GM12878 (cell line): Measurements from ENCODE around the gene RFWD3. TPM values are rescaled to one million over a fixed set of nuclear protein-coding genes. Genes with fewer than 3 reads are reported as not detected.

Source experiments
- ATAC-seq: fragments of 200-7000 bp; cut with Tn5 transposase; 3 replicates; pipeline ENCODE4 v1.9.1; 2020; ENCODE audit warnings: mild to moderate bottlenecking, moderate library complexity
- BruUV-seq: library from RNA; stranded (reverse); fragments of 400-500 nt; replicated peaks from 2 replicates; lab custom pipeline; 2021; lab: Mats Ljungman, UMichigan
- CTCF ChIA-PET: fragments of 300-600 bp; sonication (Branson Sonifier 250); formaldehyde crosslinking; extraction: SDS; loops from one replicate; lab custom pipeline; 2021; ENCODE audit warnings: inconsistent platforms; lab: Yijun Ruan, JAX
- POLR2A ChIA-PET: fragments of 350-600 bp; formaldehyde crosslinking; extraction: SDS; loops from one replicate; lab custom pipeline; 2021; ENCODE audit warnings: inconsistent platforms; lab: Charles Lee
- RAD21 ChIA-PET: fragments of 300-600 bp; sonication (Branson Sonifier 250); formaldehyde crosslinking; loops from one replicate; lab custom pipeline; 2023; ENCODE audit warnings: antibody characterized with exemption; ENCODE audit not compliant: unreplicated experiment; lab: Charles Lee
- SMC1A ChIA-PET: fragments of 300-600 bp; sonication (Branson Sonifier 250); formaldehyde crosslinking; loops from one replicate; lab custom pipeline; 2023; ENCODE audit not compliant: unreplicated experiment, uncharacterized antibody; lab: Charles Lee
- DNase-seq: peaks from one replicate; pipeline ENCODE4 v3.0.0-alpha.2; 2011; ENCODE audit warnings: low read depth, low spot score
- FAIRE-seq: peaks from 3 replicates; lab custom pipeline; 2011; peaks lifted over from hg19 to GRCh38; lab: Jason Lieb, UNC
- H2AFZ ChIP-seq: 2 replicates; pipeline ENCODE4 v1.6.0; 2011; ENCODE audit warnings: low read depth, low read length, control low read depth; ENCODE audit not compliant: control insufficient read depth
- H3K27ac ChIP-seq: 2 replicates; pipeline ENCODE4 v1.5.1; 2011; ENCODE audit warnings: control low read depth; ENCODE audit not compliant: control insufficient read depth, insufficient read depth
- H3K27me3 ChIP-seq, 2 experiments: replicated peaks in 1 of 2; 2 replicates each; pipeline versions ENCODE4 v1.6.0 to v1.6.1; 2011; ENCODE audit warnings: low read length in 1 of 2; ENCODE audit not compliant: control insufficient read depth in 2 of 2, insufficient read depth in 2 of 2
- H3K36me3 ChIP-seq, 2 experiments: 2 replicates each; pipeline ENCODE4 v1.5.1; 2011; ENCODE audit warnings: low read length in 1 of 2; ENCODE audit not compliant: control insufficient read depth in 2 of 2, insufficient read depth in 2 of 2
- H3K4me1 ChIP-seq: 2 replicates; pipeline ENCODE4 v1.6.1; 2011; ENCODE audit warnings: mild to moderate bottlenecking, low read length, moderate library complexity, mixed read lengths; ENCODE audit not compliant: control insufficient read depth, insufficient read depth
- H3K4me2 ChIP-seq: 2 replicates; pipeline ENCODE4 v1.6.0; 2011; ENCODE audit warnings: control low read depth; ENCODE audit not compliant: control insufficient read depth, insufficient read depth
- H3K4me3 ChIP-seq: fragments of 200-600 bp; sonication (generic); 2 replicates; pipeline ENCODE4 v1.5.1; 2016
- H3K79me2 ChIP-seq: 2 replicates; pipeline ENCODE4 v1.6.0; 2011; ENCODE audit warnings: low read length; ENCODE audit not compliant: control insufficient read depth, insufficient read depth
- H3K9ac ChIP-seq: 2 replicates; pipeline ENCODE4 v1.8.0; 2011; ENCODE audit warnings: low read length, control low read depth, mixed read lengths; ENCODE audit not compliant: control insufficient read depth, insufficient read depth
- H3K9me3 ChIP-seq: replicated peaks from 3 replicates; pipeline ENCODE4 v1.5.1; 2011; ENCODE audit warnings: mild to moderate bottlenecking, low read length; ENCODE audit not compliant: control insufficient read depth, insufficient read depth
- H4K20me1 ChIP-seq: 2 replicates; pipeline ENCODE4 v1.6.0; 2011; ENCODE audit not compliant: control insufficient read depth, insufficient read depth
- BCLAF1 ChIP-seq: fragments of 450-650 bp; IDR thresholded peaks from 2 replicates; pipeline ENCODE4 v1.6.1; 2017; ENCODE audit warnings: antibody characterized with exemption, mild to moderate bottlenecking, moderate library complexity
- CBFB ChIP-seq: IDR thresholded peaks from 2 replicates; pipeline ENCODE4 v1.6.1; 2016; ENCODE audit warnings: antibody characterized with exemption, low read depth
- CEBPZ ChIP-seq: fragments of 150-350 bp; IDR thresholded peaks from 2 replicates; pipeline ENCODE4 v1.6.1; 2016; ENCODE audit warnings: low read depth, low read length
- EED ChIP-seq: sonication (generic); IDR thresholded peaks from 2 replicates; pipeline ENCODE4 v1.6.1; 2016; ENCODE audit warnings: antibody characterized with exemption, low read depth
- EZH2 ChIP-seq: IDR thresholded peaks from 2 replicates; pipeline ENCODE4 v1.6.1; 2012; ENCODE audit warnings: low read depth, mild to moderate bottlenecking, control low read depth, inconsistent platforms, low read length, borderline replicate concordance; ENCODE audit not compliant: control insufficient read depth
- GATAD2B ChIP-seq: fragments of 450-650 bp; conservative IDR thresholded peaks from 2 replicates; pipeline ENCODE4 v1.6.1; 2017; ENCODE audit warnings: low read depth, mild to moderate bottlenecking, moderate library complexity
- MYC ChIP-seq: IDR thresholded peaks from 2 replicates; pipeline ENCODE4 v1.6.1; 2011; ENCODE audit warnings: mild to moderate bottlenecking, low read length, moderate library complexity, inconsistent platforms; ENCODE audit not compliant: insufficient read depth, insufficient replicate concordance, insufficient read length, severe bottlenecking
- NRF1 ChIP-seq: conservative IDR thresholded peaks from 2 replicates; pipeline ENCODE4 v1.6.1; 2011; ENCODE audit warnings: mild to moderate bottlenecking, low read depth, low read length, improper control_type of control experiment
- PML ChIP-seq: IDR thresholded peaks from 2 replicates; pipeline ENCODE4 v1.6.1; 2012; ENCODE audit warnings: low read length, inconsistent platforms
- SMC3 ChIP-seq: IDR thresholded peaks from 2 replicates; pipeline ENCODE4 v1.6.1; 2011; ENCODE audit warnings: low read length, improper control_type of control experiment, borderline replicate concordance
- TCF3 ChIP-seq: IDR thresholded peaks from 2 replicates; pipeline ENCODE4 v1.6.1; 2012; ENCODE audit warnings: low read depth, mild to moderate bottlenecking, low read length, borderline replicate concordance; ENCODE audit not compliant: insufficient read depth
- WGBS: methylation state at CpG from one replicate; pipeline ENCODE4 v1.1.6; 2016; ENCODE audit warnings: low lambda C conversion rate; ENCODE audit not compliant: insufficient replicate concordance, insufficient coverage; ENCODE audit errors: missing lambda C conversion rate; 5-methylcytosine and 5-hydroxymethylcytosine counted together
- in situ Hi-C: fragments of 300-500 bp; cut with MboI; formaldehyde crosslinking; loops from 9 replicates; pipeline ENCODE4 v1.14.3; 2018; ENCODE audit warnings: mixed read lengths
- intact Hi-C: fragments of 100-400 bp; cut with micrococcal nuclease; formaldehyde crosslinking; loops from one replicate; pipeline ENCODE4 v1.14.2; 2022; ENCODE audit not compliant: unreplicated experiment
- polyA plus RNA-seq, 11 experiments: library from polyadenylated mRNA; depleted of rRNA in 4 of 11; unstranded in 6 of 11; stranded (reverse) in 5 of 11; fragments of >200 nt; fragmentation: Nextera tagmentation in 4 of 11; fragmentation: Illumina TruSeq in 1 of 11; extraction: Ambion mirVana in 4 of 11; extraction: Trizol in 1 of 11; gene quantifications; 1 replicate in 1 of 11; 2 replicates in 10 of 11; pipeline versions ENCODE4 v1.2.1 to v1.2.3, GENCODE V29; 2011 to 2016; ENCODE audit warnings: inconsistent platforms in 2 of 11, missing spikeins in 2 of 11, low read depth in 1 of 11
- total RNA-seq, 4 experiments: library from RNA; depleted of rRNA in 3 of 4; stranded (reverse); fragments of >200 nt in 3 of 4; fragmentation: Illumina TruSeq in 1 of 4; extraction: Trizol in 1 of 4; gene quantifications; 2 replicates each; pipeline versions ENCODE4 v1.2.1 to v1.2.3, GENCODE V29; 2013 to 2021
- TF ChIP-seq, protein P1 (sequence below): fragments of 450-650 bp; IDR thresholded peaks from 2 replicates; pipeline ENCODE4 v1.6.1; 2016; ENCODE audit warnings: mild to moderate bottlenecking, moderate library complexity, borderline replicate concordance

The RFWD3 gene
- total and polyA plus RNA-seq, 10 of the 15 experiments (the other 5 are each of a cell fraction or from before 2014, with no cell fraction given), result 10.7 to 78.5 (median 51.2) TPM

GRCh38 chr16:74651841-74652240, 14.8 kb downstream of the RFWD3 start:
- no peak for FAIRE-seq
- RAD21 ChIA-PET, result interaction anchor here (0.9 to 1.4 kb wide), 4 partner anchors 20 to 344 kb away, joined by 3 to 5 read pairs (median 3); no protein-coding TSS in a partner anchor
- TF ChIP-seq, protein P1, sequence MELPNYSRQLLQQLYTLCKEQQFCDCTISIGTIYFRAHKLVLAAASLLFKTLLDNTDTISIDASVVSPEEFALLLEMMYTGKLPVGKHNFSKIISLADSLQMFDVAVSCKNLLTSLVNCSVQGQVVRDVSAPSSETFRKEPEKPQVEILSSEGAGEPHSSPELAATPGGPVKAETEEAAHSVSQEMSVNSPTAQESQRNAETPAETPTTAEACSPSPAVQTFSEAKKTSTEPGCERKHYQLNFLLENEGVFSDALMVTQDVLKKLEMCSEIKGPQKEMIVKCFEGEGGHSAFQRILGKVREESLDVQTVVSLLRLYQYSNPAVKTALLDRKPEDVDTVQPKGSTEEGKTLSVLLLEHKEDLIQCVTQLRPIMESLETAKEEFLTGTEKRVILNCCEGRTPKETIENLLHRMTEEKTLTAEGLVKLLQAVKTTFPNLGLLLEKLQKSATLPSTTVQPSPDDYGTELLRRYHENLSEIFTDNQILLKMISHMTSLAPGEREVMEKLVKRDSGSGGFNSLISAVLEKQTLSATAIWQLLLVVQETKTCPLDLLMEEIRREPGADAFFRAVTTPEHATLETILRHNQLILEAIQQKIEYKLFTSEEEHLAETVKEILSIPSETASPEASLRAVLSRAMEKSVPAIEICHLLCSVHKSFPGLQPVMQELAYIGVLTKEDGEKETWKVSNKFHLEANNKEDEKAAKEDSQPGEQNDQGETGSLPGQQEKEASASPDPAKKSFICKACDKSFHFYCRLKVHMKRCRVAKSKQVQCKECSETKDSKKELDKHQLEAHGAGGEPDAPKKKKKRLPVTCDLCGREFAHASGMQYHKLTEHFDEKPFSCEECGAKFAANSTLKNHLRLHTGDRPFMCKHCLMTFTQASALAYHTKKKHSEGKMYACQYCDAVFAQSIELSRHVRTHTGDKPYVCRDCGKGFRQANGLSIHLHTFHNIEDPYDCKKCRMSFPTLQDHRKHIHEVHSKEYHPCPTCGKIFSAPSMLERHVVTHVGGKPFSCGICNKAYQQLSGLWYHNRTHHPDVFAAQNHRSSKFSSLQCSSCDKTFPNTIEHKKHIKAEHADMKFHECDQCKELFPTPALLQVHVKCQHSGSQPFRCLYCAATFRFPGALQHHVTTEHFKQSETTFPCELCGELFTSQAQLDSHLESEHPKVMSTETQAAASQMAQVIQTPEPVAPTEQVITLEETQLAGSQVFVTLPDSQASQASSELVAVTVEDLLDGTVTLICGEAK, result no peak
- TF ChIP-seq CEBPZ (no peak), NRF1 (no peak), TCF3 (no peak), CBFB (no peak), BCLAF1 (no peak), EED (no peak), EZH2 (no peak), PML (no peak), GATAD2B (no peak), SMC3 (no peak), MYC (no peak)
- TF ChIP-seq, all 136 proteins: peak for 0
- ATAC-seq, result no peak
- no peaks in the 10 kb centered on the region for H4K20me1 ChIP-seq
- CTCF ChIA-PET, result interaction anchor here (0.9 to 3.3 kb wide), 24 partner anchors 7 to 348 kb away, joined by 3 to 24 read pairs (median 4); partner anchors contain the start of gene RFWD3
- DNase-seq, result no peak
- H3K4me3 ChIP-seq, result no peak overlapping the region
- BruUV-seq, result no TSS peak
- peaks cover 7 to 44% of the 10 kb centered on the region in 2 experiments for H3K36me3 ChIP-seq
- POLR2A ChIA-PET, result interaction anchor here (1.0 to 1.1 kb wide), 2 partner anchors 47 to 49 kb away, joined by 3 to 4 read pairs; partner anchors contain the start of gene MLKL
- SMC1A ChIA-PET, result interaction anchor here (0.9 to 1.8 kb wide), 5 partner anchors 12 to 342 kb away, joined by 3 to 6 read pairs (median 3); no protein-coding TSS in a partner anchor
- H3K9ac ChIP-seq, result no peak overlapping the region
- H3K4me1 ChIP-seq, result no peaks in the 10 kb centered on the region
- intact Hi-C loops, result no loop called here
- no peak overlapping the region for H3K4me2 ChIP-seq
- H3K79me2 ChIP-seq, result peaks cover 32% of the 10 kb centered on the region
- H3K27me3 ChIP-seq, result no peaks in the 10 kb centered on the region
- H3K9me3 ChIP-seq, result no peaks in the 10 kb centered on the region
- H2AFZ ChIP-seq, result no peak overlapping the region
- in situ Hi-C loops, result no loop called here
- 96% methylated on average over 2 of the region's 2 CpGs for whole genome bisulfite sequencing
- no peak overlapping the region for H3K27ac ChIP-seq
